Measurements from ENCODE around the gene HECTD1.

HECTD1 gene

GRCh38 chr14:31164115-31164514, 43.5 kb downstream of the HECTD1 start:
- no peak overlapping the region for H3K4me3 Mint-ChIP-seq
- no peaks in the 10 kb centered on the region for H3K9me3 Mint-ChIP-seq
- no peak overlapping the region for H3K27ac Mint-ChIP-seq
- H3K36me3 Mint-ChIP-seq (ENCODE audit: low read depth): peaks cover 37% of the 10 kb centered on the region
- H3K4me1 Mint-ChIP-seq (ENCODE audit: low read depth): no peaks in the 10 kb centered on the region
- H3K27me3 Mint-ChIP-seq: no peaks in the 10 kb centered on the region

GRCh38 chr14:31162910-31163649, 44.5 kb downstream of the HECTD1 start:
- Mint-ChIP-seq H3K36me3 (ENCODE audit: low read depth) (peaks cover 35% of the 10 kb centered on the region), H3K27me3 (no peaks in the 10 kb centered on the region), H3K9me3 (no peaks in the 10 kb centered on the region), H3K4me3 (no peak overlapping the region), H3K4me1 (ENCODE audit: low read depth) (no peaks in the 10 kb centered on the region), H3K27ac (no peak overlapping the region)

- no peaks in the 10 kb centered on the region for H3K4me1 Mint-ChIP-seq (ENCODE audit: low read depth)
Measured at GRCh38 chr14:31161274-31161673, 46.3 kb downstream of the HECTD1 start.

GRCh38 chr14:31159682-31160296, 47.8 kb downstream of the HECTD1 start:
- Mint-ChIP-seq H3K4me3 (no peak overlapping the region), H3K27ac (no peak overlapping the region), H3K27me3 (no peaks in the 10 kb centered on the region), H3K4me1 (ENCODE audit: low read depth) (no peaks in the 10 kb centered on the region), H3K36me3 (ENCODE audit: low read depth) (peaks cover 33% of the 10 kb centered on the region), H3K9me3 (no peaks in the 10 kb centered on the region)

More at GRCh38 chr14:31161274-31161673, 46.3 kb downstream of the HECTD1 start:
- Mint-ChIP-seq H3K9me3 (no peaks in the 10 kb centered on the region), H3K27me3 (no peaks in the 10 kb centered on the region), H3K4me3 (no peak overlapping the region), H3K27ac (no peak overlapping the region), H3K36me3 (ENCODE audit: low read depth) (peaks cover 36% of the 10 kb centered on the region)

- Mint-ChIP-seq H3K4me3 (no peak overlapping the region), H3K4me1 (ENCODE audit: low read depth) (no peaks in the 10 kb centered on the region), H3K27ac (no peak overlapping the region), H3K36me3 (ENCODE audit: low read depth) (peaks cover 47% of the 10 kb centered on the region), H3K27me3 (no peaks in the 10 kb centered on the region), H3K9me3 (no peaks in the 10 kb centered on the region)
Measured at GRCh38 chr14:31154956-31155355, 52.6 kb downstream of the HECTD1 start.

GRCh38 chr14:31142455-31143087, 65.0 kb downstream of the HECTD1 start:
- H3K27me3 Mint-ChIP-seq: no peaks in the 10 kb centered on the region
- H3K36me3 Mint-ChIP-seq (ENCODE audit: low read depth): peaks cover 46% of the 10 kb centered on the region
- H3K4me1 Mint-ChIP-seq (ENCODE audit: low read depth): no peaks in the 10 kb centered on the region
- no peak overlapping the region for H3K27ac Mint-ChIP-seq
- no peaks in the 10 kb centered on the region for H3K9me3 Mint-ChIP-seq
- no peak overlapping the region for H3K4me3 Mint-ChIP-seq

GRCh38 chr14:31139301-31139847, 68.2 kb downstream of the HECTD1 start:
- no peak overlapping the region for H3K4me3 Mint-ChIP-seq
- no peaks in the 10 kb centered on the region for H3K4me1 Mint-ChIP-seq (ENCODE audit: low read depth)
- no peaks in the 10 kb centered on the region for H3K9me3 Mint-ChIP-seq

GRCh38 chr14:31138301-31138700, 69.3 kb downstream of the HECTD1 start:
- H3K36me3 Mint-ChIP-seq (ENCODE audit: low read depth): peaks cover 49% of the 10 kb centered on the region
- no peak overlapping the region for H3K27ac Mint-ChIP-seq
- no peaks in the 10 kb centered on the region for H3K4me1 Mint-ChIP-seq (ENCODE audit: low read depth)
- no peak overlapping the region for H3K4me3 Mint-ChIP-seq
- no peaks in the 10 kb centered on the region for H3K9me3 Mint-ChIP-seq
- H3K27me3 Mint-ChIP-seq: no peaks in the 10 kb centered on the region

More at GRCh38 chr14:31139301-31139847, 68.2 kb downstream of the HECTD1 start:
- Mint-ChIP-seq H3K27me3 (no peaks in the 10 kb centered on the region), H3K36me3 (ENCODE audit: low read depth) (peaks cover 47% of the 10 kb centered on the region), H3K27ac (no peak overlapping the region)

- no peaks in the 10 kb centered on the region for H3K9me3 Mint-ChIP-seq
- no peaks in the 10 kb centered on the region for H3K27me3 Mint-ChIP-seq
- H3K27ac Mint-ChIP-seq: no peak overlapping the region
- peaks cover 54% of the 10 kb centered on the region for H3K36me3 Mint-ChIP-seq (ENCODE audit: low read depth)
- H3K4me3 Mint-ChIP-seq: no peak overlapping the region
- no peaks in the 10 kb centered on the region for H3K4me1 Mint-ChIP-seq (ENCODE audit: low read depth)
Measured at GRCh38 chr14:31137214-31137889, 70.2 kb downstream of the HECTD1 start.

GRCh38 chr14:31133133-31133532, 74.5 kb downstream of the HECTD1 start:
- no peaks in the 10 kb centered on the region for H3K9me3 Mint-ChIP-seq
- H3K36me3 Mint-ChIP-seq (ENCODE audit: low read depth): peaks cover 64% of the 10 kb centered on the region
- H3K4me1 Mint-ChIP-seq (ENCODE audit: low read depth): peaks cover 12% of the 10 kb centered on the region
- H3K4me3 Mint-ChIP-seq: no peak overlapping the region
- no peaks in the 10 kb centered on the region for H3K27me3 Mint-ChIP-seq
- H3K27ac Mint-ChIP-seq: no peak overlapping the region

- Mint-ChIP-seq H3K4me1 (ENCODE audit: low read depth) (peaks cover 31% of the 10 kb centered on the region), H3K9me3 (no peaks in the 10 kb centered on the region), H3K4me3 (no peak overlapping the region), H3K36me3 (ENCODE audit: low read depth) (peaks cover 68% of the 10 kb centered on the region), H3K27ac (peak overlapping the region; percentile 11), H3K27me3 (no peaks in the 10 kb centered on the region)
Measured at GRCh38 chr14:31128601-31129526, 78.7 kb downstream of the HECTD1 start.

GRCh38 chr14:31127690-31128089, 79.9 kb downstream of the HECTD1 start:
- H3K36me3 Mint-ChIP-seq (ENCODE audit: low read depth): peaks cover 67% of the 10 kb centered on the region
- H3K27ac Mint-ChIP-seq: no peak overlapping the region
- no peak overlapping the region for H3K4me3 Mint-ChIP-seq
- peaks cover 31% of the 10 kb centered on the region for H3K4me1 Mint-ChIP-seq (ENCODE audit: low read depth)
- no peaks in the 10 kb centered on the region for H3K9me3 Mint-ChIP-seq
- H3K27me3 Mint-ChIP-seq: no peaks in the 10 kb centered on the region

GRCh38 chr14:31126680-31127079, 80.9 kb downstream of the HECTD1 start:
- Mint-ChIP-seq H3K36me3 (ENCODE audit: low read depth) (peaks cover 76% of the 10 kb centered on the region), H3K4me1 (ENCODE audit: low read depth) (peaks cover 31% of the 10 kb centered on the region), H3K9me3 (no peaks in the 10 kb centered on the region), H3K27ac (no peak overlapping the region), H3K4me3 (no peak overlapping the region), H3K27me3 (no peaks in the 10 kb centered on the region)

- peaks cover 31% of the 10 kb centered on the region for H3K4me1 Mint-ChIP-seq (ENCODE audit: low read depth)
- no peak overlapping the region for H3K27ac Mint-ChIP-seq
- no peak overlapping the region for H3K4me3 Mint-ChIP-seq
- H3K27me3 Mint-ChIP-seq: no peaks in the 10 kb centered on the region
- H3K9me3 Mint-ChIP-seq: no peaks in the 10 kb centered on the region
- peaks cover 71% of the 10 kb centered on the region for H3K36me3 Mint-ChIP-seq (ENCODE audit: low read depth)
Measured at GRCh38 chr14:31125231-31125630, 82.4 kb downstream of the HECTD1 start.
